SK-N-SH treated with all-trans-retinoic acid at 6 μM for 48 hours (cell line): ENCODE results near the gene CORO2A.

ENCODE experiments used
- ATAC-seq: fragments of 200-7000 bp; cut with Tn5 transposase; 3 replicates; pipeline ENCODE4 v1.9.1; 2020; ENCODE audit warnings: mild to moderate bottlenecking, moderate library complexity
- ARNTL ChIP-seq: fragments of 450-650 bp; formaldehyde crosslinking; IDR thresholded peaks from 2 replicates; pipeline ENCODE4 v1.5.0; 2020; ENCODE audit warnings: low read depth, mild to moderate bottlenecking, moderate library complexity, borderline replicate concordance
- BACH2 ChIP-seq: fragments of 250-450 bp; sonication (Bioruptor Pico); IDR thresholded peaks from 2 replicates; pipeline ENCODE4 v1.9.0; 2021; ENCODE audit warnings: mild to moderate bottlenecking, borderline replicate concordance
- CSDC2 ChIP-seq: fragments of 250-450 bp; sonication (Bioruptor Pico); IDR thresholded peaks from 2 replicates; pipeline ENCODE4 v1.5.0; 2020; ENCODE audit warnings: mild to moderate bottlenecking, moderate library complexity
- ESRRG ChIP-seq: fragments of 250-450 bp; sonication (Bioruptor Pico); IDR thresholded peaks from 2 replicates; pipeline ENCODE4 v1.6.1; 2021; ENCODE audit warnings: mild to moderate bottlenecking
- GLIS3 ChIP-seq: fragments of 250-450 bp; sonication (Bioruptor Pico); IDR thresholded peaks from 2 replicates; pipeline ENCODE4 v1.5.0; 2020; ENCODE audit warnings: mild to moderate bottlenecking, moderate library complexity
- ISL1 ChIP-seq: fragments of 250-450 bp; sonication (Bioruptor Pico); IDR thresholded peaks from 2 replicates; pipeline ENCODE4 v2.1.2; 2022; ENCODE audit warnings: mild to moderate bottlenecking, moderate library complexity
- OSR1 ChIP-seq: fragments of 250-450 bp; sonication (Bioruptor Pico); IDR thresholded peaks from 2 replicates; pipeline ENCODE4 v1.8.0; 2022; ENCODE audit warnings: moderate library complexity, mild to moderate bottlenecking, inconsistent platforms
- PPARA ChIP-seq: fragments of 250-450 bp; sonication (Bioruptor Pico); IDR thresholded peaks from 2 replicates; pipeline ENCODE4 v1.5.0; 2020; ENCODE audit warnings: mild to moderate bottlenecking, borderline replicate concordance
- RARB ChIP-seq: fragments of 250-450 bp; sonication (Bioruptor Pico); IDR thresholded peaks from 2 replicates; pipeline ENCODE4 v1.8.0; 2021; ENCODE audit warnings: mild to moderate bottlenecking, moderate library complexity
- SNAI2 ChIP-seq: fragments of 250-450 bp; sonication (Bioruptor Pico); IDR thresholded peaks from 2 replicates; pipeline ENCODE4 v1.5.0; 2020; ENCODE audit warnings: mild to moderate bottlenecking, moderate library complexity
- TCF4 ChIP-seq: fragments of 250-450 bp; sonication (Bioruptor Pico); IDR thresholded peaks from 2 replicates; pipeline ENCODE4 v1.8.0; 2021; ENCODE audit warnings: mild to moderate bottlenecking, moderate library complexity, borderline replicate concordance
- TOX ChIP-seq: fragments of 250-450 bp; sonication (Bioruptor Pico); IDR thresholded peaks from 2 replicates; pipeline ENCODE4 v1.8.0; 2021; ENCODE audit warnings: mild to moderate bottlenecking, moderate library complexity, borderline replicate concordance
- ZC3H10 ChIP-seq: fragments of 250-450 bp; sonication (Bioruptor Pico); IDR thresholded peaks from 2 replicates; pipeline ENCODE4 v1.5.1; 2021; ENCODE audit warnings: mild to moderate bottlenecking, moderate library complexity
- ZFP3 ChIP-seq: fragments of 250-450 bp; sonication (Bioruptor Pico); IDR thresholded peaks from 2 replicates; pipeline ENCODE4 v1.5.0; 2020; ENCODE audit warnings: mild to moderate bottlenecking, moderate library complexity
- ZFP30 ChIP-seq: fragments of 450-650 bp; formaldehyde crosslinking; IDR thresholded peaks from 2 replicates; pipeline ENCODE4 v1.5.0; 2022; ENCODE audit warnings: mild to moderate bottlenecking, moderate library complexity
- ZNF565 ChIP-seq: fragments of 450-650 bp; formaldehyde crosslinking; conservative IDR thresholded peaks from 2 replicates; pipeline ENCODE4 v1.5.0; 2020; ENCODE audit warnings: low read depth, mild to moderate bottlenecking, moderate library complexity
- ZNF8 ChIP-seq: fragments of 450-650 bp; formaldehyde crosslinking; IDR thresholded peaks from 2 replicates; pipeline ENCODE4 v1.5.0; 2020; ENCODE audit warnings: mild to moderate bottlenecking, moderate library complexity
- TF ChIP-seq, protein P1 (sequence below): fragments of 250-450 bp; sonication (Bioruptor Pico); IDR thresholded peaks from 2 replicates; pipeline ENCODE4 v1.8.0; 2020; ENCODE audit warnings: mild to moderate bottlenecking, moderate library complexity, borderline replicate concordance
- TF ChIP-seq, protein P2 (sequence below): fragments of 250-450 bp; sonication (Bioruptor Pico); IDR thresholded peaks from 2 replicates; pipeline ENCODE4 v1.5.1; 2021; ENCODE audit warnings: mild to moderate bottlenecking, moderate library complexity
- TF ChIP-seq, protein P3 (sequence below): fragments of 250-450 bp; sonication (Bioruptor Pico); IDR thresholded peaks from 2 replicates; pipeline ENCODE4 v1.8.0; 2021; ENCODE audit warnings: low read depth, mild to moderate bottlenecking, moderate library complexity, borderline replicate concordance
- TF ChIP-seq, protein P4 (sequence below): fragments of 250-450 bp; sonication (Bioruptor Pico); IDR thresholded peaks from 2 replicates; pipeline ENCODE4 v1.5.1; 2020; ENCODE audit warnings: low read depth, mild to moderate bottlenecking, moderate library complexity

Gene CORO2A

DNA sequence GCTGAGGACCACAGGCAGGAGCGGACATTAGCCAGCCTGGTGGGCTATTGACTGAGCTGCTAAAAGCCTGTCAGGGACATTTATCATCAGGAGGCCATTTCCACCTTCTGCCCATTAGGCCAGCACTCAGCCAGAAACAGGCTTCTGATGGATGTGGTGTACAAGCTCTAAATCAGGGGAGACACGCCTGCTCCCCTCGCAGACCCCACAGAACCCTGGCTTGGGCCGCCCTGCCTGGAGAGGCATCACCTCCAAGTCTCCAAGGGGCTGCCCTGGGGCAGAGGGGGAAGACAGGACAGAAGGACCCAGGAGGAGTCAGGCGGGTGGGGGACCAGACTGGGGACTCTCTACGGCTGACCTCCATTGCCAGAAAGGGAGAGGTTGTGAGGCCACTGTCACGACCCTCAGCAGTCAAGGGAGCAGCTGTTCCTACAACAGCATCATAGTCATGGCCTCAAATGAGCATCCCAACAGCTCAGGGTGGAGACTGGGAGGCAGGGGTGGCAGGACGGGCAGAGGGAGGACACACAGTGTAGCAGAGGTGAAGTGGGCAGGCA, 49.4 kb downstream of the CORO2A start:
- ATAC-seq, result no peak; the same call in 2 of the 3 replicates
- TF ChIP-seq GLIS3 (CRISPR knock-in tag) (no peak), ZFP30 (CRISPR knock-in tag) (no peak), TCF4 (CRISPR knock-in tag) (no peak), OSR1 (CRISPR knock-in tag) (no peak), ESRRG (CRISPR knock-in tag) (no peak), ARNTL (CRISPR knock-in tag) (no peak), ZNF565 (CRISPR knock-in tag) (no peak), ISL1 (no peak), BACH2 (CRISPR knock-in tag) (no peak), ZNF8 (CRISPR knock-in tag) (no peak), TOX (CRISPR knock-in tag) (no peak), ZC3H10 (no peak), CSDC2 (no peak), RARB (CRISPR knock-in tag) (no peak), SNAI2 (CRISPR knock-in tag) (no peak), PPARA (CRISPR knock-in tag) (no peak)
- TF ChIP-seq, protein P1, sequence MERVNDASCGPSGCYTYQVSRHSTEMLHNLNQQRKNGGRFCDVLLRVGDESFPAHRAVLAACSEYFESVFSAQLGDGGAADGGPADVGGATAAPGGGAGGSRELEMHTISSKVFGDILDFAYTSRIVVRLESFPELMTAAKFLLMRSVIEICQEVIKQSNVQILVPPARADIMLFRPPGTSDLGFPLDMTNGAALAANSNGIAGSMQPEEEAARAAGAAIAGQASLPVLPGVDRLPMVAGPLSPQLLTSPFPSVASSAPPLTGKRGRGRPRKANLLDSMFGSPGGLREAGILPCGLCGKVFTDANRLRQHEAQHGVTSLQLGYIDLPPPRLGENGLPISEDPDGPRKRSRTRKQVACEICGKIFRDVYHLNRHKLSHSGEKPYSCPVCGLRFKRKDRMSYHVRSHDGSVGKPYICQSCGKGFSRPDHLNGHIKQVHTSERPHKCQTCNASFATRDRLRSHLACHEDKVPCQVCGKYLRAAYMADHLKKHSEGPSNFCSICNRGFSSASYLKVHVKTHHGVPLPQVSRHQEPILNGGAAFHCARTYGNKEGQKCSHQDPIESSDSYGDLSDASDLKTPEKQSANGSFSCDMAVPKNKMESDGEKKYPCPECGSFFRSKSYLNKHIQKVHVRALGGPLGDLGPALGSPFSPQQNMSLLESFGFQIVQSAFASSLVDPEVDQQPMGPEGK (CRISPR knock-in tag), result no peak
- TF ChIP-seq, protein P2, sequence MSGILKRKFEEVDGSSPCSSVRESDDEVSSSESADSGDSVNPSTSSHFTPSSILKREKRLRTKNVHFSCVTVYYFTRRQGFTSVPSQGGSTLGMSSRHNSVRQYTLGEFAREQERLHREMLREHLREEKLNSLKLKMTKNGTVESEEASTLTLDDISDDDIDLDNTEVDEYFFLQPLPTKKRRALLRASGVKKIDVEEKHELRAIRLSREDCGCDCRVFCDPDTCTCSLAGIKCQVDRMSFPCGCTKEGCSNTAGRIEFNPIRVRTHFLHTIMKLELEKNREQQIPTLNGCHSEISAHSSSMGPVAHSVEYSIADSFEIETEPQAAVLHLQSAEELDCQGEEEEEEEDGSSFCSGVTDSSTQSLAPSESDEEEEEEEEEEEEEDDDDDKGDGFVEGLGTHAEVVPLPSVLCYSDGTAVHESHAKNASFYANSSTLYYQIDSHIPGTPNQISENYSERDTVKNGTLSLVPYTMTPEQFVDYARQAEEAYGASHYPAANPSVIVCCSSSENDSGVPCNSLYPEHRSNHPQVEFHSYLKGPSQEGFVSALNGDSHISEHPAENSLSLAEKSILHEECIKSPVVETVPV (CRISPR knock-in tag), result no peak
- TF ChIP-seq, protein P3, sequence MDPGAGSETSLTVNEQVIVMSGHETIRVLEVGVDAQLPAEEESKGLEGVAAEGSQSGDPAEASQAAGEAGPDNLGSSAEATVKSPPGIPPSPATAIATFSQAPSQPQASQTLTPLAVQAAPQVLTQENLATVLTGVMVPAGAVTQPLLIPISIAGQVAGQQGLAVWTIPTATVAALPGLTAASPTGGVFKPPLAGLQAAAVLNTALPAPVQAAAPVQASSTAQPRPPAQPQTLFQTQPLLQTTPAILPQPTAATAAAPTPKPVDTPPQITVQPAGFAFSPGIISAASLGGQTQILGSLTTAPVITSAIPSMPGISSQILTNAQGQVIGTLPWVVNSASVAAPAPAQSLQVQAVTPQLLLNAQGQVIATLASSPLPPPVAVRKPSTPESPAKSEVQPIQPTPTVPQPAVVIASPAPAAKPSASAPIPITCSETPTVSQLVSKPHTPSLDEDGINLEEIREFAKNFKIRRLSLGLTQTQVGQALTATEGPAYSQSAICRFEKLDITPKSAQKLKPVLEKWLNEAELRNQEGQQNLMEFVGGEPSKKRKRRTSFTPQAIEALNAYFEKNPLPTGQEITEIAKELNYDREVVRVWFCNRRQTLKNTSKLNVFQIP (CRISPR knock-in tag), result no peak
- TF ChIP-seq, protein P4, sequence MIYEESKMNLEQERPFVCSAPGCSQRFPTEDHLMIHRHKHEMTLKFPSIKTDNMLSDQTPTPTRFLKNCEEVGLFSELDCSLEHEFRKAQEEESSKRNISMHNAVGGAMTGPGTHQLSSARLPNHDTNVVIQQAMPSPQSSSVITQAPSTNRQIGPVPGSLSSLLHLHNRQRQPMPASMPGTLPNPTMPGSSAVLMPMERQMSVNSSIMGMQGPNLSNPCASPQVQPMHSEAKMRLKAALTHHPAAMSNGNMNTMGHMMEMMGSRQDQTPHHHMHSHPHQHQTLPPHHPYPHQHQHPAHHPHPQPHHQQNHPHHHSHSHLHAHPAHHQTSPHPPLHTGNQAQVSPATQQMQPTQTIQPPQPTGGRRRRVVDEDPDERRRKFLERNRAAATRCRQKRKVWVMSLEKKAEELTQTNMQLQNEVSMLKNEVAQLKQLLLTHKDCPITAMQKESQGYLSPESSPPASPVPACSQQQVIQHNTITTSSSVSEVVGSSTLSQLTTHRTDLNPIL (CRISPR knock-in tag), result no peak

DNA sequence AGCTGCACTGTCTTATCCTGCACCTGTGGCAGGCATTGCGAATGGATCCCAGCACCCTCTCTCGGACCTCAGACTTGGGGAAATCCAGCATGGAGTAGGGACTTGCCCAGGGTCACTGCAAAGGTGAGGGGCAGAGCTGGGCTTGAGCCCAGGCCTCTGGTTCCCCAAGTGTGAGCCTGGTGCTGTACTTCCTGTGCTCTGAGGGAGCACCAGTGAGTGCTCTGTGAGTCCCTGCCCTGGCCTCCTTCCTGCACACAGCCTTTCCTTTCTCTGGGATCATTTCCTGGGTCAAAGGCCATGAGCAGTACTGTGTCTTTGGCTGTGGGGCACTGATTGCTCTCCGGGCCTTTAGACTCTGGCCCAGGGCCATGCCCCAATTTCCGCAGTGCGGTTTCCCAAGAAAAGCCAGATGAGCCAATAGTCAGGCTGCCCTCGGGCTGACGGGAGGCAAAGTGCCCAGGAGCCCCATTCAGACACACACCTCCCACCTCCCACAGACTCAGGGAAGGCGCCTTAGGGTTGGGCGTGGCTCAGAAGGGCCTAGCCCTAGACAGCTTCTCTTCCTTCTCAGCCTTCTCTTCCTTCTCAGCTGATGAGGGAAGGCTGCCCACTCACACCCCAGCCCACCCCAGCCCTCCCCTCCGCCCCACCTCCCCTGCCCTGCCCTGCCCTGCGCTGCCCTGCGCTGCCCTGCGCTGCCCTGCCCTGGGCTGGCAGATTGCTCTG, 50.1 kb downstream of the CORO2A start:
- no peak; the same call in 2 of the 3 replicates for ATAC-seq
- TF ChIP-seq PPARA (CRISPR knock-in tag), result no peak

DNA sequence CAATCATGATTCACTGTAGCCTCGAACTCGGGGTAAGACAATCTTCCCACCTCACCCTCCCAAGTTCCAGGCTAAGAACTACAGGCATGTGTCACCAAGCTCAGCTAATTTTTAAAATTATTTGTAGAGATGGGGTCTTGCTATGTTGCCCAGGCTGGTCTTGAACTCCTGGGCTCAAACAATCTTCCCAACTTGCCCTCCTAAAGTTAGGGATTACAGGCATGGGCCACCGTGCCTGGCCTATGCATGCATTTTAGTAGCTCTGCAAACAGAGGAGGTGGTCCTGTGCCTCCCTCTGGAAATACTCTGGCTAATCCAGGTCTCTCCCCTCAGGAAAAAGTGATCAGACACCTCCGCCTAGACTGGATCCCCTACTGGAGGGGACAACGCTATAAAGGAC, 51.9 kb downstream of the CORO2A start:
- TF ChIP-seq ZFP30 (CRISPR knock-in tag), result no peak
- no peak for TF ChIP-seq ZNF565 (CRISPR knock-in tag)
- TF ChIP-seq SNAI2 (CRISPR knock-in tag), result no peak
- TF ChIP-seq GLIS3 (CRISPR knock-in tag), result no peak
- TF ChIP-seq, protein P4 (CRISPR knock-in tag), result no peak
- TF ChIP-seq TOX (CRISPR knock-in tag), result no peak
- no peak for TF ChIP-seq ARNTL (CRISPR knock-in tag)
- TF ChIP-seq ZFP3 (CRISPR knock-in tag), result no peak
- no peak for TF ChIP-seq OSR1 (CRISPR knock-in tag)
- TF ChIP-seq, protein P2 (CRISPR knock-in tag), result no peak
- TF ChIP-seq, protein P3 (CRISPR knock-in tag), result no peak
- TF ChIP-seq, protein P1 (CRISPR knock-in tag), result no peak
- ATAC-seq, result no peak
